Ovary (tissue), 3 donors: ENCODE measurements around the gene OR52I1.

Source experiments
- POLR2A ChIP-seq: fragments of 450-650 bp; IDR thresholded peaks from one replicate; pipeline ENCODE4 v1.6.1; 2017; ENCODE audit warnings: antibody characterized with exemption, mild to moderate bottlenecking, moderate library complexity
- TF ChIP-seq, protein P1 (sequence below), 3 donors: fragments of 450-650 bp in 2 of 3; fragments of 200-600 bp in 1 of 3; IDR thresholded peaks; one replicate each; pipeline versions ENCODE4 v1.5.1 to v1.8.0; 2016 to 2022; ENCODE audit warnings: antibody characterized with exemption in 3 of 3, mild to moderate bottlenecking in 1 of 3
- donor health status: DM: no; HTN: no; CAD: no.

DNA sequence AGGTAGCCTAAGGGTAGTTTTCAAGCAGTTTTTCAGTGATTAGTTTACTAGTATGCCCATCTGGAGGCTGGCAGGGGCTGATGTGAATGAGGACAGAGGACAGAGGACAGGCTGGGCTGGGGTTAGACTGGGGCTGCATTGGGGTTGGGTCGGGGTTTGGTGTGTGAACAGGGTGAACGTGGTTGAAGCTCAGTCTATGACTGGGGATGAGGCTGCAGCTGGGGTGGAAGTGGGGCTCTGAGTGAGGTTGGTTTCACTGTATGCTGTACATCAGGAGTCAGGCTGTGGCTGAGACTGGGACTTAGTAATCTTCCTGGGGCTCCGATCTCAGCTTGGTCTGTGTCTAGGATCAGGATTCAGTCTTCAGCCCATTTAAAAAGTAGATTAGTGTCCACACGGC, 50.4 kb downstream of the OR52I1 start:
- TF ChIP-seq, protein P1, sequence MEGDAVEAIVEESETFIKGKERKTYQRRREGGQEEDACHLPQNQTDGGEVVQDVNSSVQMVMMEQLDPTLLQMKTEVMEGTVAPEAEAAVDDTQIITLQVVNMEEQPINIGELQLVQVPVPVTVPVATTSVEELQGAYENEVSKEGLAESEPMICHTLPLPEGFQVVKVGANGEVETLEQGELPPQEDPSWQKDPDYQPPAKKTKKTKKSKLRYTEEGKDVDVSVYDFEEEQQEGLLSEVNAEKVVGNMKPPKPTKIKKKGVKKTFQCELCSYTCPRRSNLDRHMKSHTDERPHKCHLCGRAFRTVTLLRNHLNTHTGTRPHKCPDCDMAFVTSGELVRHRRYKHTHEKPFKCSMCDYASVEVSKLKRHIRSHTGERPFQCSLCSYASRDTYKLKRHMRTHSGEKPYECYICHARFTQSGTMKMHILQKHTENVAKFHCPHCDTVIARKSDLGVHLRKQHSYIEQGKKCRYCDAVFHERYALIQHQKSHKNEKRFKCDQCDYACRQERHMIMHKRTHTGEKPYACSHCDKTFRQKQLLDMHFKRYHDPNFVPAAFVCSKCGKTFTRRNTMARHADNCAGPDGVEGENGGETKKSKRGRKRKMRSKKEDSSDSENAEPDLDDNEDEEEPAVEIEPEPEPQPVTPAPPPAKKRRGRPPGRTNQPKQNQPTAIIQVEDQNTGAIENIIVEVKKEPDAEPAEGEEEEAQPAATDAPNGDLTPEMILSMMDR (IDR thresholded peaks at IDR 0.05) = no peak
- no peak for TF ChIP-seq POLR2A
